ENCODE results near the gene ABCA6. TPM values are rescaled to one million over a fixed set of nuclear protein-coding genes. Genes with fewer than 3 reads are reported as not detected.

The ABCA6 gene
- total RNA-seq, 1 donor: 3.9 TPM

GRCh38 chr17:69164206-69164605 is 22.5 kb upstream of the ABCA6 start:
- H3K4me3 ChIP-seq (ENCODE audit: low read depth, low read length): no peak overlapping the region
- DNase-seq (ENCODE audit: low read depth): no peak
- TF ChIP-seq, protein P1, sequence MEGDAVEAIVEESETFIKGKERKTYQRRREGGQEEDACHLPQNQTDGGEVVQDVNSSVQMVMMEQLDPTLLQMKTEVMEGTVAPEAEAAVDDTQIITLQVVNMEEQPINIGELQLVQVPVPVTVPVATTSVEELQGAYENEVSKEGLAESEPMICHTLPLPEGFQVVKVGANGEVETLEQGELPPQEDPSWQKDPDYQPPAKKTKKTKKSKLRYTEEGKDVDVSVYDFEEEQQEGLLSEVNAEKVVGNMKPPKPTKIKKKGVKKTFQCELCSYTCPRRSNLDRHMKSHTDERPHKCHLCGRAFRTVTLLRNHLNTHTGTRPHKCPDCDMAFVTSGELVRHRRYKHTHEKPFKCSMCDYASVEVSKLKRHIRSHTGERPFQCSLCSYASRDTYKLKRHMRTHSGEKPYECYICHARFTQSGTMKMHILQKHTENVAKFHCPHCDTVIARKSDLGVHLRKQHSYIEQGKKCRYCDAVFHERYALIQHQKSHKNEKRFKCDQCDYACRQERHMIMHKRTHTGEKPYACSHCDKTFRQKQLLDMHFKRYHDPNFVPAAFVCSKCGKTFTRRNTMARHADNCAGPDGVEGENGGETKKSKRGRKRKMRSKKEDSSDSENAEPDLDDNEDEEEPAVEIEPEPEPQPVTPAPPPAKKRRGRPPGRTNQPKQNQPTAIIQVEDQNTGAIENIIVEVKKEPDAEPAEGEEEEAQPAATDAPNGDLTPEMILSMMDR (IDR thresholded peaks at IDR 0.05; ENCODE audit: insufficient read depth, low read depth, low read length): no peak

GRCh38 chr17:69159418-69159817 is 17.7 kb upstream of the ABCA6 start:
- H3K4me3 ChIP-seq (ENCODE audit: low read depth, low read length): no peak overlapping the region
- TF ChIP-seq, protein P1 (IDR thresholded peaks at IDR 0.05; ENCODE audit: insufficient read depth, low read depth, low read length): no peak
- no peak for DNase-seq (ENCODE audit: low read depth)

- DNase-seq (ENCODE audit: low read depth): no peak
- H3K4me3 ChIP-seq (ENCODE audit: low read depth, low read length): no peak overlapping the region
- TF ChIP-seq, protein P1 (IDR thresholded peaks at IDR 0.05; ENCODE audit: insufficient read depth, low read depth, low read length): no peak
Observed at GRCh38 chr17:69154267-69154666, 12.6 kb upstream of the ABCA6 start.

GRCh38 chr17:69150333-69150732 is 8.6 kb upstream of the ABCA6 start:
- H3K4me3 ChIP-seq (ENCODE audit: low read depth, low read length): no peak overlapping the region
- TF ChIP-seq, protein P1 (IDR thresholded peaks at IDR 0.05; ENCODE audit: insufficient read depth, low read depth, low read length): no peak
- peak; percentile 20 for DNase-seq (ENCODE audit: low read depth)

DNA sequence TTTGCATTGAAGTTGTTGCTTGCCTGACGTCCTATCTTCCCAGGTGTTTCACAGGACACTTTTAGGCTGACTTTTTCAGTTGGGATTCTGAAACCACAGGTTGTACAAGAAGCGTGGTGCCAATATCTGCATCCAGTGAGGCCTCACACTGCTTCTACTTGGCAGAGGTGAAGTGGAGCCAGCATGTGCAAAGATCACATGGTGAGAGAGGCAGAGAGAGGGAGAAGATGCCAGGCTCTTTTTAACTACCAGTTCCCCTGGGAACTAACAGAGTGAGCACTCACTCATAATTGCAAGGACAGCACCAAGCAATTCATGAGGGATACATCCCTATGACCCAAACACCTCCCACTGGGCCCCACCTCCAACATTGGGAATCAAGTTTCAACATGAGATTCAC is 5.8 kb upstream of the ABCA6 start:
- TF ChIP-seq, protein P1 (IDR thresholded peaks at IDR 0.05; ENCODE audit: insufficient read depth, low read depth, low read length): no peak
- no peak for DNase-seq (ENCODE audit: low read depth)
- H3K4me3 ChIP-seq (ENCODE audit: low read depth, low read length): no peak overlapping the region

GRCh38 chr17:69144331-69145255 is 2.9 kb upstream of the ABCA6 start:
- no peak for DNase-seq (ENCODE audit: low read depth)
- no peak overlapping the region for H3K4me3 ChIP-seq (ENCODE audit: low read depth, low read length)
- TF ChIP-seq, protein P1 (IDR thresholded peaks at IDR 0.05; ENCODE audit: insufficient read depth, low read depth, low read length): no peak
